Measurements from ENCODE around the gene PSORS1C2.

- no peak for TF ChIP-seq POLR2A (IDR thresholded peaks at IDR 0.05)
- TF ChIP-seq CTCF (IDR thresholded peaks at IDR 0.05) = no peak
Observed at GRCh38 chr6:31098449-31098938, 40.4 kb downstream of the PSORS1C2 start.

Measured in vagina (tissue), 2 donors.